Stimulated activated CD4-positive, alpha-beta T cell treated with anti-CD3 and anti-CD28 coated beads, TNF-alpha, amount 100 ng/mL, for 24 hours (primary cell): Measurements from ENCODE around the gene SEMA3A.

Experiments
- DNase-seq, 3 experiments: peaks; one replicate each; pipeline ENCODE4 v3.0.0-alpha.2; 2020; ENCODE audit warnings: low read depth in 3 of 3

The SEMA3A gene

DNA sequence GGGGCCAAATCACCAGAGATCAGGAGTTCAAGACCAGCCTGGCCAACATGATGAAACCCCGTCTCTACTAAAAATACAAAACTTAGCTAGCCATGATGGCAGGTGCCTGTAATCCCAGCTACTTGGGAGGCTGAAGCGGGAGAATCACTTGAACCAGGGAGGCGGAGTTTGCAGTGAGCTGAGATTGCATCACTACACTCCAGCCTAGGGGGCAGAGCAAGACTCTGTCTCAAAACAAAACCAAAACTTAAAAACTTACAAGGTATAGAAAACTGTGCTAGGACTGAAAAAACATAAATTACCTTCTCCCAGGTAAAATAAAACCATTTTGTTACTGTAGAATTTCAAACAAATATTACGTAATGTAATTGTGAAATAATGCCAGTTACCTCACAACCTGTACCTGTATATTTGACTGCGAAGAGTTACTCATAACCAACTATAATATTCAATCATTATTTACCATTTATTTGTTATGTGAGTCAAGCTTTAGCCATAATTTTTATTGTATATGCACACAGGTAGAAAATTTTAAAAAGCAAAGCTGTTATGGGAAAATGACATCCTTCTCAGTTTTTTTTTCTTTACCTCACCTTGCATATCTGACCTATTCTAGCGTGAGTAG lies 180.9 kb downstream of the SEMA3A start:
- no peak for DNase-seq

DNA sequence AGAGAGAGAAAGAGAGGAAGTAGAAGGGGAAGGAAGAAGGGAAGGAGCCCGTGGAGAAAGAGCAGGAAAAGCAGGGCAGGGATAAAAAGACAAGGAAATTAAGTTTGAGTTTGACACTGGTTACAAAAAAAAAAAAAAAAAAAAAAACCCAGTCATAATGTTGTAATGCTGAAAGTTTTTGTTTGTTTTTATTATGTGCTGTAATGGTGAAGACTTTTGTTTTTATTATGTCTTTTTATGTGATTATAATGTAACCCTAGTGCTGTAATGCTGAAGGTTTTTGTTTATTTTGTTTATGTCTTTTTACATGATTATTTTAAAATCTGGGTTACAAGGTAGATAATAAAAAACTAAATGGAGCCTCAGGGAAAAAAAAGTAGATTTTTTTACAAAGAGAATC lies 184.8 kb downstream of the SEMA3A start:
- no peak for DNase-seq

GRCh38 chr7:84009051-84009450 lies 185.5 kb downstream of the SEMA3A start:
- no peak for DNase-seq

GRCh38 chr7:84003191-84003590 lies 191.4 kb downstream of the SEMA3A start:
- no peak for DNase-seq

DNA sequence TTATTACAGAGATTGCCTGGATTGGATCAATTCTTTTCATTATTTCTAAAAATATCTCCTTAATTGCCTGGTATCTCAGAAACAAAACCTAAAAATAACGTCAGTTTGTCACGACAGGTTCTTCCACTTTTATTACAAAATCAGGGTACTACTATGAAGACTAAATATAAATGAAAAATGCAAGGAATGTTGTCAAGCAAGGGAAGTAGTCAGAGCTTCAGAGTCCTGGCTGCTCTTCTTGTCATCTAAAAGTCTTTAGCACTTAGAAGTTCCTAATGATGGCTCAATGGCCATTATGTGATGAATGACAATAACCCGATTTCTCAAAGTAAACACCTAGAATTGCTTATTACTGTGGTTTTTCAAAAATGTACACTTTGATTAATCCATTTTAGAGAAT lies 192.2 kb downstream of the SEMA3A start:
- DNase-seq = no peak

- DNase-seq = no peak
Observed at GRCh38 chr7:83996879-83997278, 197.7 kb downstream of the SEMA3A start.

DNA sequence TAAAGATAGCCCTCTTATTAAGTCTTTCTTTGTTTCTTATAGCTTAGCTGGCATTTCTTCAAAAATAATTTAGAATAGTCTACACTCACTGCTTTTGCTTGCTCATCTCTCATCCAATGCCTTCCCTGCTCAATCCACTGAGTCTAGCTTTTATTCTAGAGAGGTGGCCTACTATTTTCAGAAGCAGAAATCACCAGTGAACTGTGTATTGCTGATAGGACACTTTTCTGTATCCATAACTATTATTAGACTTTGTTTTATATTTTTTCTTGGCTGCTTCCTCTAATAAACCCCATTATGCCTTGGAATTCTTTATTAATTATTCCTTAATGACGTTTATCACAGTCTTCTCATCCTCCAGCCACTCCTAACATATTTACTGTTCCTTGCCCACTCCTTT lies 206.8 kb downstream of the SEMA3A start:
- no peak for DNase-seq

DNA sequence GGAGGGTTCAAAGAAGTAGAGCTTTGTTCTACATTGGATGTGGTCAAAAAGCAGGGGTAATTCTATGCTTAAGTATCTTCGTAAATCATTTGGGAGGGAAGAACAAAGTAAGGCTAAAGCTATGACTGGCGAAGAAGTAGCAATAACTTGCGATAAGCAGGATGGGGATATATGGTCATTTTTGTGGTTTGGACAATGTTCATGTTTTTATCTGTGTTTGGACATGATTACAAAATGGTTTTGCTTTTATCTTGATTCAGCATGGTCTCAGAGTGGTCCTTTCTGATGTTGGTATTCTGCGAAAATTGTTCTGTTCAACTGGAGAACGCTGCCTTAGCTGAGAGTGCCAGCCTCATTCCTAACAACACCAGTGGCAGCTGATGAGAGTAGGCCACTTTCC lies 208.8 kb downstream of the SEMA3A start:
- no peak for DNase-seq

- DNase-seq = no peak
Observed at GRCh38 chr7:83984591-83984990, 210.0 kb downstream of the SEMA3A start.

GRCh38 chr7:83984076-83984475 lies 210.5 kb downstream of the SEMA3A start:
- DNase-seq = no peak

DNA sequence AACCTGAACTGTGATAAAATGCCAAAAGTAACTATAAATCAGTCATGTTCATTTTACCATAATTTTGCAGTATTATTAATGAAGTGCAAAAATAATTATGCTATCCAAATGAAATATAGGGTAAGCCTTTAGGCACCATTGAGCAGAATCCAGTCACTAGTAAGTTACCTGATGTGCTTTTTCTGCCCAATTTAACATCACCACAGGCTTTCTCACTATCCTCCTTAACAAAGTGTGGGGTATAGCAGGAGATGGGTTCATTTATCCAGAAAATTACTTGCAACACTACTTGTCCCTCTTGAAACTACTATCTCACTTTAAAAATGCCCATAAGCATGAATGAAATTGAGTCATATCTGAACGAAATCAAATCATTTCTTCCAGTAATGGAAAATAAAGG lies 211.0 kb downstream of the SEMA3A start:
- no peak for DNase-seq

GRCh38 chr7:83976302-83976701 lies 218.3 kb downstream of the SEMA3A start:
- no peak for DNase-seq

GRCh38 chr7:83970081-83970480 lies 224.5 kb downstream of the SEMA3A start:
- DNase-seq = no peak

- DNase-seq = no peak
Observed at GRCh38 chr7:83964318-83964717, 230.3 kb downstream of the SEMA3A start.

GRCh38 chr7:83957333-83957732 lies 237.3 kb downstream of the SEMA3A start:
- DNase-seq = no peak

GRCh38 chr7:83956104-83956503 lies 238.5 kb downstream of the SEMA3A start:
- DNase-seq = no peak

DNA sequence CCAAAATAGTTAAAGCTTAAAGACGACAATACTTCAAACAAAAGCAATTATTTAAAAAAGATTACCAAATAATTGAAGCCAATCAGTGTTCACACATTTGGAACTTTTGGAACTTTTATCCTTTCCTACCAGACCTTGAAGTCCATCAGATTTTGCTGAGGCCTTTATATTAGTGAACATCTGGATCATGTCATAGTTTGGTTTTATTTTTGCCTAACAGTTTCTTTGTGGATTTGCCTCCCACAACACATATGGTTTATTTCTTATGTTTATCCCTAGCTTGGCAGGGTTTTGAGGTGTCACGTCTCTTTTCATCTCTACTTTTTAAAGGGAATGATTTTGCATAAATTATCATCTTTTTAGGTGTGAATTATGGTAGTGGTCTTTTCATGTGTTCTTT lies 242.4 kb downstream of the SEMA3A start:
- no peak for DNase-seq

GRCh38 chr7:83947260-83947659 lies 247.3 kb downstream of the SEMA3A start:
- DNase-seq = no peak

- no peak for DNase-seq
Observed at GRCh38 chr7:83946801-83947200, 247.8 kb downstream of the SEMA3A start.

DNA sequence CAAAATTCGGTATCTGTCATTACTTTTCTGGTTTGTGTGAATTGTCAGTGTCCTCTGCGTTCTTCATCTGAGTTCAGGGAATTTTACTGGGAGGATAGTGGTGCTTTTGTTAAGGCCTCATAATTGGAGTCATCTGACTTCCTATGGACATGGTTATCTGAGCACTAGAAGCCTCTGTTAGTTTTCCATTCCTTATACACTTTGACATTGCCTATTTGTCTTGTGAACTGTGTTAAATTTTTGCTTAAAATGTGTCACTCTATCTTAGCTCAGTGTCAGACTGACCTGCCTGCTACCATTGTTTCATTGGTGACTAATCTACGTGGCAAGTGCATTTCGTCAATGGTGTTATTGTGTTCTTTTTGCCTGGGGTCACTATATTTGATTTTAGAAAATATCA lies 253.3 kb downstream of the SEMA3A start:
- DNase-seq = no peak

DNA sequence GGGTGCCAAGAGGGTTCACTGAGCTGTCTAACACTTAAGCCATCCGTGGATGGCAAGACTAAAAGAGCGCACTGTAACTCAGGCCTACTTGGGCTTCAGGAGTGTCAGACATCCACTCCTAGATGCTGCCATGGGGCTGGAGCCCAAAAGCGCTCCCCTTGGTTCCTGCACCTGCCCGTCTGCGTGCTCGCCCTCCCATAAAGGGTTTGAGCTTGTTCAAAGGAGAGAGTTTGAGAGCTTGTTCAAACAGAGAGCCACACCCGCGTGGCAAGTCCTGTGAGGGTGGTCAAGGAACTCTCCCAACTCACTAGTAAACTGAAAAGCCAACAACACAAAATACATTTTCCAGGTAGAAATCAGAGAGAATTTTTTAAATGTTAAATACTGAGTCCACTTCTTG lies 256.7 kb downstream of the SEMA3A start:
- DNase-seq = no peak

- DNase-seq = peak; percentile 5 to 26 (median 17)
Observed at GRCh38 chr7:83936056-83936708, 258.4 kb downstream of the SEMA3A start.

DNA sequence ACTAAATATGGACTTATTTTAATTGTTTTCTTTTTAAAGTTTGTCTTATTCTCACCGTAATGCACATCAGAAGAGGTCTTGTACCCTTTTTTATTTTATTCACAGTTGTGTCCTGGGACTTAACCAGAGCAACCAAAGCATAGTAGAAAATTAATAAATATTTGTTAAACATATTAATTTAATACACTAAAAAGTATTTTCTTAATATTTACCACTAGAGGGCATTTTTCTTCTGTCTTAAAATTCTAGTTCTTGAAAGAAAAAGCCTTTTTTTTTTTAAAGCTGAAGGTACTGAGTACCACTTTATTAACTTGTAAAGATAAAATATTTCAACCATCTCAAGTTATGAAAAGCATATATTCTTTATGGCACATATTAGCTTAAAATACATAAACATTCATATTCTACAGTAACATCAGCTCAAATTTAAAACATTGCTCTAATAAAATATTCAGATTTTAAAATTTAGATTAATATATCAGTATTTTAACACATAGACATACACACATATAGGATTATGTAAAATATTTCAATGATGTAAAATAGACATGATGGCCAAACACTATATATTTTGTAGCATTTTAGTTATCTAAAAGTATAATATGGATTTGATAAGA lies 260.4 kb downstream of the SEMA3A start:
- DNase-seq = no peak
